ENCODE results near the gene HS3ST5.

- TF ChIP-seq CTCF (IDR thresholded peaks at IDR 0.05; ENCODE audit: low read length): peak; percentile 42
- TF ChIP-seq EZH2 (optimal IDR thresholded peaks at IDR 0.05; ENCODE audit: low read depth, low read length): no peak
- no peak for TF ChIP-seq EZH2phosphoT487 (IDR thresholded peaks at IDR 0.05; ENCODE audit: low read length)
Observed at GRCh38 chr6:114304304-114304887, 38.4 kb downstream of the HS3ST5 start.

All from MM.1S (cell line).